Ishikawa (cell line): ENCODE measurements around the gene CCDC8.

ENCODE experiments used
- CREB1 ChIP-seq: IDR thresholded peaks from 2 replicates; pipeline ENCODE4 v1.6.1; 2012; ENCODE audit warnings: low read depth
- EGR1 ChIP-seq: IDR thresholded peaks from 2 replicates; pipeline ENCODE4 v1.6.1; 2012
- EP300 ChIP-seq: IDR thresholded peaks from 2 replicates; pipeline ENCODE4 v1.6.1; 2012; ENCODE audit warnings: borderline replicate concordance
- FOXM1 ChIP-seq: IDR thresholded peaks from 2 replicates; pipeline ENCODE4 v1.6.1; 2012; ENCODE audit warnings: low read depth, borderline replicate concordance
- NFIC ChIP-seq: IDR thresholded peaks from 2 replicates; pipeline ENCODE4 v1.6.1; 2012
- RAD21 ChIP-seq: IDR thresholded peaks from 2 replicates; pipeline ENCODE4 v1.6.1; 2012; ENCODE audit warnings: low read depth
- REST ChIP-seq: IDR thresholded peaks from 2 replicates; pipeline ENCODE4 v1.6.1; 2012; ENCODE audit warnings: low read depth, mild to moderate bottlenecking
- TAF1 ChIP-seq: IDR thresholded peaks from 2 replicates; pipeline ENCODE4 v1.6.1; 2012; ENCODE audit warnings: low read depth, mild to moderate bottlenecking
- TCF12 ChIP-seq: IDR thresholded peaks from 2 replicates; pipeline ENCODE4 v1.6.1; 2012; ENCODE audit warnings: low read depth
- TEAD4 ChIP-seq: IDR thresholded peaks from 2 replicates; pipeline ENCODE4 v1.6.1; 2012
- YY1 ChIP-seq: IDR thresholded peaks from 2 replicates; pipeline ENCODE4 v1.6.1; 2012; ENCODE audit warnings: low read depth
- ZBTB7A ChIP-seq: IDR thresholded peaks from 2 replicates; pipeline ENCODE4 v1.6.1; 2012; ENCODE audit warnings: low read depth
- TF ChIP-seq, protein P1 (sequence below): IDR thresholded peaks from 2 replicates; pipeline ENCODE4 v1.6.1; 2012

Gene CCDC8

DNA sequence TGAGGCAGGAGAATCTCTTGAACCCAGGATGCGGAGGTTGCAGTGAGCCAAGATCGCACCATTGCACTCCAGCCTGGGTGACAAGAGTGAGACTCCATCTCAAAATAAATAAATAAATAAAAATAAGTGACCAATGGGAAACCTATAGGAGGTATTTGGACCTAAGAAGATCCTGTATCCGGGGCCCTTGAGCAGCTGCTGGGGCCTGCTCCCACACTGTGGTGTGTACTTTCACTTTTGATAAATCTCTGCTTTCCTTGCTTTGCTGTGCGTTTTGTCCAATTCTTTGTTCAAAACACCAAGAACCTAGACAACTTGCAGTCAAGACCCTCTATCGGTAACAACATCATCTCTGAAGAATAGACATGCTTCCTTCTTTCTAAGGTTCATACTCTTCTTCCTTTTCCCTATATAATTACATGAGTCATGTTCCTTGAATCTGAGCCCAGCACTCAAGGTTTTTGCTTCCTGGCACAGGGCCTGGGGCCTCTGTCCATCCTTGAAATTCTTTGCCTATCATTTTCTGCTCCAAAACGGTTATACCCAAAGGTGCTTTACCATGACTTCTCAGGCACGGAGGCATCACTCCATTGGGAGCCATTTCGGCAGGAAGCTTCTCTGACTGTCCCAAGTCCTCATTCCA is 29.6 kb upstream of the CCDC8 start:
- peak; percentile 13; the same call in 1 of the 2 replicates for TF ChIP-seq EP300
- TF ChIP-seq RAD21 = no peak
- TF ChIP-seq TEAD4 = peak; percentile 45
- TF ChIP-seq NFIC = peak; percentile 87

DNA sequence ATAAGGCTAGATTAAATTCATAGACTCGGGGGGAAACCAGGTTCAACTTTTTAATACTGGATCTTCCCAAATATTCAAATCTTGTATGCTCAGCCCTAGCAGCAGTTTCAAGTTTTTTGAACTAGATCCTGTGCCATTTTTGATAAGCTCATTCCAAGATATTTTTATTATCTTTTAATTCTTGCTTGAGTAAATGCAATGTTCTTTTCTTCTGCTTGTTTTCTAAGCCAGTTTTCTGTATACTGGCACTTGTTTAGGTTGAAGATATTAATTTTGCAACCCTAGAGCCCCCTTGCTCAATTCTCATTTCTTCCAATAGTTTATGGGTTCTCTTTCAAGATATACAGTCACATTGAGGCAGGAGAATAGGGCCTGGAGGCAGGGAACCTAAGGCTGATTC is 28.5 kb upstream of the CCDC8 start:
- TF ChIP-seq FOXM1 (no peak), REST (no peak), EGR1 (no peak), RAD21 (no peak), ZBTB7A (no peak), CREB1 (no peak), TAF1 (no peak), EP300 (no peak)
- TF ChIP-seq, protein P1, sequence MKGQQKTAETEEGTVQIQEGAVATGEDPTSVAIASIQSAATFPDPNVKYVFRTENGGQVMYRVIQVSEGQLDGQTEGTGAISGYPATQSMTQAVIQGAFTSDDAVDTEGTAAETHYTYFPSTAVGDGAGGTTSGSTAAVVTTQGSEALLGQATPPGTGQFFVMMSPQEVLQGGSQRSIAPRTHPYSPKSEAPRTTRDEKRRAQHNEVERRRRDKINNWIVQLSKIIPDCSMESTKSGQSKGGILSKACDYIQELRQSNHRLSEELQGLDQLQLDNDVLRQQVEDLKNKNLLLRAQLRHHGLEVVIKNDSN = no peak

DNA sequence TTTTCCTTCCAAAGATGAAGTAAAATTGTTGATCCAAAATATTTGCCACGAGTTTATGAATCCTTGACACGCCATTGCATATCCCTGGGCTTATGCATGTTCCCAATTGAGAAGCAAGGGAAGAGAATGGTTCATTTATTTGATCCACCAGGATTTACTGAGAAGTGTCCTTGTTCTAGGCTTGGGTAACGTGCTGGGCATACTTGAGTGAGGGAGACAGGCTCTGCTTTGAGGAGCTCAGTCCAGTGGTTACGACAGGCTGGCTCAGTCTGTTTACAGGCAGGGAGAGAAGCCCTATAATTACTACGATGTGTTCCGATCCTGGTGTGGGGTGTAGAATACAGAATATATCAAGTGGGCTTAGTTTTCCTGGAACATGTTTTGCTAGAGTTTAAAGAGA is 21.6 kb upstream of the CCDC8 start:
- TF ChIP-seq YY1 = no peak

GRCh38 chr19:46431824-46432223 is 18.5 kb upstream of the CCDC8 start:
- TF ChIP-seq TCF12 = no peak
- peak; percentile 40 for TF ChIP-seq RAD21
- TF ChIP-seq FOXM1 = no peak
- TF ChIP-seq EP300 = no peak
- TF ChIP-seq REST = no peak

DNA sequence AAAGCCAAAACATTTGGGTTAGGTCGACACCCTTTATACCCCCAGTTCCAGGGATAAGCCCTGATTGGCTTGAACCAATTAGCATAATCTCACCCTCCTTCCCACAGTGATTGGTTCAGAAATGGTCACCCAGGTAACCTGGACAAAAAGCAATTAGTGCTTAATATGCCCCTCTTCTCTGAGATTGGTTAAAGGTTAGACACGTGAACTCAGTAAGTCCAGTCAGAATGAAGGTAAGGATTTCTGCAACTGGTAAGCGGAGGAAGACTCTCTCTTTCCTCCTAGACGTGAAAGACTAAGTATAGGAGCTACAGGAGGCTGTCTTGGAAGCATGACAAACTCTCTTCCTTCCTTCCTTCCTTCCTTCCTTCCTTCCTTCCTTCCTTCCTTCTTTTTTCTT is 16.6 kb upstream of the CCDC8 start:
- no peak for TF ChIP-seq EGR1
- TF ChIP-seq, protein P1 = peak; percentile 55

- TF ChIP-seq NFIC = no peak
- no peak for TF ChIP-seq TCF12
- TF ChIP-seq CREB1 = no peak
- no peak for TF ChIP-seq EP300
Observed at GRCh38 chr19:46428239-46429135, 15.1 kb upstream of the CCDC8 start, which contains the start of gene PNMA8C. PNMA8C (minus strand) TSS chr19:46428936; CDS start chr19:46428359, 577 bp downstream.

GRCh38 chr19:46427518-46428045 is 14.2 kb upstream of the CCDC8 start:
- TF ChIP-seq, protein P1 = no peak
- TF ChIP-seq TCF12 (no peak), ZBTB7A (no peak), YY1 (no peak)
